ENCODE data around the gene BCL6B.
A peak's percentile ranks its signal among the peaks of the same experiment; 100 is the strongest.

DNA sequence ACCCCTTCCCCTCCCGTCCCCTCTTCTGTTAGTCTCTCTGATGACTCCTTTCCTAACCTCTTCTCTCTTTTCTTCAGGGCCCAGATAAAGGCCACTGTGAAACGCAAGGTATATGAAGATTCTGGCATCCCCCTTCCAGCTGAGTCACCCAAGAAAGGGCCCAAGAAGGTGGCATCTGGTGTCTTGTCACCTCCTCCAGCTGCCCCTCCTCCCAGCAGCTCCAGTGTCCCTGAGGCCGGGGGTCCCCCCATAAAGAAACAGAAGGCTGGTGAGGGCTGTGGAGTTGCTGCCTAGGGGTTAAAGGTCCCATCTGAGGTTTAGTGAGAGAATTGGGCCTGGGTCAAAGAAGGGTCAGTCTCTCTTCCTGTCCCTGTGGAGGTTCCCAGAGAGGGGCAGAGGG, 6.4 kb upstream of the BCL6B start:
- TF ChIP-seq BHLHE40 (IDR thresholded peaks at IDR 0.05; ENCODE audit: borderline replicate concordance in 1 of 2, low read depth in 2 of 2, low read length in 1 of 2) = no peak
- no peak for TF ChIP-seq SMC3 (IDR thresholded peaks at IDR 0.05; ENCODE audit: borderline replicate concordance, low read length)
- no peak for TF ChIP-seq CBFB (IDR thresholded peaks at IDR 0.05; ENCODE audit: low read depth)
- TF ChIP-seq NR2F1 (conservative IDR thresholded peaks at IDR 0.05) = 0 out of 2 replicates have a peak, but pooled peaks have one; percentile 17
- no peak for TF ChIP-seq KLF5 (IDR thresholded peaks at IDR 0.05; ENCODE audit: partially characterized antibody)
- no peak for TF ChIP-seq TCF12 (IDR thresholded peaks at IDR 0.05; ENCODE audit: low read depth, low read length)

All from GM12878 (cell line).